ENCODE data around the gene NR1H3. TPM values are rescaled to one million over a fixed set of nuclear protein-coding genes. Genes with fewer than 3 reads are reported as not detected.

The NR1H3 gene
- total RNA-seq, 1 donor from 2014 or later, result 15.4 TPM

GRCh38 chr11:47233989-47234668 is 23.7 kb upstream of the NR1H3 start:
- H3K4me1 Mint-ChIP-seq, result peaks cover 22% of the 10 kb centered on the region
- H3K27me3 Mint-ChIP-seq, result no peaks in the 10 kb centered on the region
- no peaks in the 10 kb centered on the region for H3K9me3 Mint-ChIP-seq
- peak; percentile 74 for DNase-seq
- H3K27ac Mint-ChIP-seq, result peak overlapping the region; percentile 90
- H3K4me3 Mint-ChIP-seq, result peak overlapping the region; percentile 72
- intact Hi-C loops (cut with micrococcal nuclease), result no loop called here
- peaks cover 50% of the 10 kb centered on the region for H3K36me3 Mint-ChIP-seq (ENCODE audit: low read depth)

- H3K27ac Mint-ChIP-seq, result peak overlapping the region; percentile 90
- peaks cover 51% of the 10 kb centered on the region for H3K36me3 Mint-ChIP-seq (ENCODE audit: low read depth)
- H3K4me3 Mint-ChIP-seq, result peak overlapping the region; percentile 72
- peaks cover 20% of the 10 kb centered on the region for H3K4me1 Mint-ChIP-seq
- peak; percentile 81 for DNase-seq
- no peaks in the 10 kb centered on the region for H3K27me3 Mint-ChIP-seq
- H3K9me3 Mint-ChIP-seq, result no peaks in the 10 kb centered on the region
- intact Hi-C loops (cut with micrococcal nuclease), result no loop called here
Observed at GRCh38 chr11:47234669-47235100, 23.1 kb upstream of the NR1H3 start.

- Mint-ChIP-seq H3K27me3 (no peaks in the 10 kb centered on the region), H3K36me3 (ENCODE audit: low read depth) (peaks cover 56% of the 10 kb centered on the region), H3K4me3 (peak overlapping the region; percentile 72), H3K4me1 (peaks cover 22% of the 10 kb centered on the region), H3K9me3 (no peaks in the 10 kb centered on the region), H3K27ac (peak overlapping the region; percentile 90)
- intact Hi-C loops (cut with micrococcal nuclease), result no loop called here
- no peak for DNase-seq
Observed at GRCh38 chr11:47235163-47235562, 22.6 kb upstream of the NR1H3 start.

- H3K4me1 Mint-ChIP-seq, result peaks cover 26% of the 10 kb centered on the region
- peak overlapping the region; percentile 40 for H3K27ac Mint-ChIP-seq
- H3K27me3 Mint-ChIP-seq, result no peaks in the 10 kb centered on the region
- H3K4me3 Mint-ChIP-seq, result no peak overlapping the region
- DNase-seq, result no peak
- peaks cover 59% of the 10 kb centered on the region for H3K36me3 Mint-ChIP-seq (ENCODE audit: low read depth)
- no peaks in the 10 kb centered on the region for H3K9me3 Mint-ChIP-seq
- intact Hi-C loops (cut with micrococcal nuclease), result no loop called here
Observed at GRCh38 chr11:47236482-47236881, 21.3 kb upstream of the NR1H3 start.

- intact Hi-C loops (cut with micrococcal nuclease), result no loop called here
- no peak overlapping the region for H3K4me3 Mint-ChIP-seq
- H3K27ac Mint-ChIP-seq, result peak overlapping the region; percentile 51
- peaks cover 75% of the 10 kb centered on the region for H3K36me3 Mint-ChIP-seq (ENCODE audit: low read depth)
- no peak for DNase-seq
- H3K4me1 Mint-ChIP-seq, result peaks cover 22% of the 10 kb centered on the region
- H3K27me3 Mint-ChIP-seq, result no peaks in the 10 kb centered on the region
- no peaks in the 10 kb centered on the region for H3K9me3 Mint-ChIP-seq
Observed at GRCh38 chr11:47239852-47240251, 17.9 kb upstream of the NR1H3 start.

- H3K27me3 Mint-ChIP-seq, result no peaks in the 10 kb centered on the region
- no peaks in the 10 kb centered on the region for H3K9me3 Mint-ChIP-seq
- peaks cover 15% of the 10 kb centered on the region for H3K4me1 Mint-ChIP-seq
- peaks cover 73% of the 10 kb centered on the region for H3K36me3 Mint-ChIP-seq (ENCODE audit: low read depth)
- no peak overlapping the region for H3K4me3 Mint-ChIP-seq
- intact Hi-C loops (cut with micrococcal nuclease), result no loop called here
- peak overlapping the region; percentile 32 for H3K27ac Mint-ChIP-seq
- DNase-seq, result no peak
Observed at GRCh38 chr11:47241841-47242301, 15.9 kb upstream of the NR1H3 start.

GRCh38 chr11:47242596-47243192 is 15.1 kb upstream of the NR1H3 start:
- Mint-ChIP-seq H3K4me3 (no peak overlapping the region), H3K27ac (no peak overlapping the region), H3K36me3 (ENCODE audit: low read depth) (peaks cover 70% of the 10 kb centered on the region), H3K9me3 (no peaks in the 10 kb centered on the region), H3K4me1 (peaks cover 16% of the 10 kb centered on the region), H3K27me3 (no peaks in the 10 kb centered on the region)
- intact Hi-C loops (cut with micrococcal nuclease), result no loop called here
- no peak for DNase-seq

GRCh38 chr11:47243454-47243853 is 14.3 kb upstream of the NR1H3 start:
- H3K9me3 Mint-ChIP-seq, result no peaks in the 10 kb centered on the region
- H3K27ac Mint-ChIP-seq, result peak overlapping the region; percentile 32
- DNase-seq, result no peak
- H3K4me1 Mint-ChIP-seq, result peaks cover 21% of the 10 kb centered on the region
- H3K27me3 Mint-ChIP-seq, result no peaks in the 10 kb centered on the region
- H3K4me3 Mint-ChIP-seq, result no peak overlapping the region
- H3K36me3 Mint-ChIP-seq (ENCODE audit: low read depth), result peaks cover 63% of the 10 kb centered on the region
- intact Hi-C loops (cut with micrococcal nuclease), result no loop called here

GRCh38 chr11:47244448-47245350 is 13.1 kb upstream of the NR1H3 start:
- Mint-ChIP-seq H3K4me3 (no peak overlapping the region), H3K27ac (no peak overlapping the region)

GRCh38 chr11:47245611-47246357 is 12.0 kb upstream of the NR1H3 start:
- H3K4me1 Mint-ChIP-seq, result peaks cover 25% of the 10 kb centered on the region
- H3K4me3 Mint-ChIP-seq, result no peak overlapping the region
- H3K36me3 Mint-ChIP-seq (ENCODE audit: low read depth), result peaks cover 44% of the 10 kb centered on the region
- intact Hi-C loops (cut with micrococcal nuclease), result loop anchor here (5.0 kb wide), 1 partner anchor 308 kb away; the partner anchor contains the start of gene CSTPP1
- H3K27ac Mint-ChIP-seq, result no peak overlapping the region
- no peaks in the 10 kb centered on the region for H3K27me3 Mint-ChIP-seq
- H3K9me3 Mint-ChIP-seq, result no peaks in the 10 kb centered on the region
- no peak for DNase-seq

More at GRCh38 chr11:47244448-47245350, 13.1 kb upstream of the NR1H3 start:
- no peak for DNase-seq
- peaks cover 55% of the 10 kb centered on the region for H3K36me3 Mint-ChIP-seq (ENCODE audit: low read depth)
- intact Hi-C loops (cut with micrococcal nuclease), result loop anchor here (5.0 kb wide), 1 partner anchor 307 kb away; the partner anchor contains the start of gene CSTPP1
- no peaks in the 10 kb centered on the region for H3K27me3 Mint-ChIP-seq
- H3K4me1 Mint-ChIP-seq, result peaks cover 26% of the 10 kb centered on the region
- no peaks in the 10 kb centered on the region for H3K9me3 Mint-ChIP-seq

- Mint-ChIP-seq H3K9me3 (no peaks in the 10 kb centered on the region), H3K27ac (no peak overlapping the region)
Observed at GRCh38 chr11:47247502-47247901, 10.3 kb upstream of the NR1H3 start.

GRCh38 chr11:47248304-47248663 is 9.5 kb upstream of the NR1H3 start:
- peak overlapping the region; percentile 98 for H3K27ac Mint-ChIP-seq
- H3K4me3 Mint-ChIP-seq, result peak overlapping the region; percentile 98
- H3K27me3 Mint-ChIP-seq, result no peaks in the 10 kb centered on the region
- intact Hi-C loops (cut with micrococcal nuclease), result loop anchor here (1.0 to 5.0 kb wide), 4 partner anchors 21 to 311 kb away; partner anchors contain the start of gene CSTPP1
- H3K9me3 Mint-ChIP-seq, result no peaks in the 10 kb centered on the region
- DNase-seq, result no peak
- peaks cover 24% of the 10 kb centered on the region for H3K36me3 Mint-ChIP-seq (ENCODE audit: low read depth)
- peaks cover 14% of the 10 kb centered on the region for H3K4me1 Mint-ChIP-seq

More at GRCh38 chr11:47247502-47247901, 10.3 kb upstream of the NR1H3 start:
- Mint-ChIP-seq H3K4me1 (peaks cover 14% of the 10 kb centered on the region), H3K4me3 (peak overlapping the region; percentile 98), H3K36me3 (ENCODE audit: low read depth) (peaks cover 29% of the 10 kb centered on the region), H3K27me3 (no peaks in the 10 kb centered on the region)
- no peak for DNase-seq
- intact Hi-C loops (cut with micrococcal nuclease), result loop anchor here (5.0 kb wide), 1 partner anchor 310 kb away; the partner anchor contains the start of gene CSTPP1
